Smooth muscle cell (in vitro differentiated cells): Measurements from ENCODE around the gene C1orf116. TPM values are rescaled to one million over a fixed set of nuclear protein-coding genes. Genes with fewer than 3 reads are reported as not detected.

ENCODE experiments used
- DNase-seq: peaks from one replicate; lab custom pipeline; 2025; ENCODE audit not compliant: unreplicated experiment; lab: John Stamatoyannopoulos, UW
- H2AFZ ChIP-seq: fragments of 200-600 bp; sonication (generic); 2 replicates; pipeline ENCODE4 v1.6.0; 2016; ENCODE audit warnings: antibody characterized with exemption, low read depth, mild to moderate bottlenecking
- H3F3A ChIP-seq: fragments of 200-600 bp; sonication (generic); 2 replicates; pipeline ENCODE4 v1.6.0; 2017; ENCODE audit warnings: antibody characterized with exemption, low read depth
- H3K27ac ChIP-seq: fragments of 200-600 bp; sonication (generic); 2 replicates; pipeline ENCODE4 v1.5.1; 2016; ENCODE audit warnings: low read depth, mild to moderate bottlenecking
- H3K27me3 ChIP-seq: fragments of 200-600 bp; sonication (generic); 2 replicates; pipeline ENCODE4 v1.6.1; 2016; ENCODE audit warnings: low read depth, mild to moderate bottlenecking
- H3K36me3 ChIP-seq: fragments of 200-600 bp; sonication (generic); 2 replicates; pipeline ENCODE4 v1.5.1; 2016; ENCODE audit warnings: low read depth
- H3K4me1 ChIP-seq: fragments of 200-600 bp; sonication (generic); 2 replicates; pipeline ENCODE4 v1.5.1; 2016; ENCODE audit warnings: low read depth
- H3K4me2 ChIP-seq: fragments of 200-600 bp; sonication (generic); 2 replicates; pipeline ENCODE4 v1.6.0; 2016; ENCODE audit warnings: mild to moderate bottlenecking
- H3K4me3 ChIP-seq: fragments of 200-600 bp; sonication (generic); 2 replicates; pipeline ENCODE4 v1.5.1; 2016; ENCODE audit warnings: mild to moderate bottlenecking
- H3K79me2 ChIP-seq: fragments of 200-600 bp; sonication (generic); 2 replicates; pipeline ENCODE4 v1.6.0; 2016; ENCODE audit warnings: low read depth, mild to moderate bottlenecking
- H3K9ac ChIP-seq: fragments of 200-600 bp; sonication (generic); 2 replicates; pipeline ENCODE4 v1.6.0; 2016; ENCODE audit warnings: low read depth
- H3K9me3 ChIP-seq: fragments of 200-600 bp; sonication (generic); replicated peaks from 2 replicates; pipeline ENCODE4 v1.5.1; 2016; ENCODE audit warnings: low read depth
- H4K20me1 ChIP-seq: fragments of 200-600 bp; sonication (generic); 2 replicates; pipeline ENCODE4 v1.6.0; 2016; ENCODE audit warnings: low read depth
- WGBS: methylation state at CpG from one replicate; pipeline ENCODE4 v1.1.7; 2016; ENCODE audit warnings: low lambda C conversion rate; 5-methylcytosine and 5-hydroxymethylcytosine counted together
- polyA plus RNA-seq: library from polyadenylated mRNA; unstranded; fragments of >200 nt; fragmentation: Nextera tagmentation; extraction: Ambion mirVana; gene quantifications from 2 replicates; pipeline ENCODE4 v1.2.1, GENCODE V29; 2016
- total RNA-seq: library from RNA; depleted of rRNA; stranded (reverse); fragments of >200 nt; gene quantifications from 2 replicates; pipeline ENCODE4 v1.2.3, GENCODE V29; 2014
- TF ChIP-seq, protein P1 (sequence below): fragments of 200-600 bp; sonication (generic); IDR thresholded peaks from 2 replicates; pipeline ENCODE4 v1.5.1; 2017; ENCODE audit warnings: borderline replicate concordance, mild to moderate bottlenecking, antibody characterized with exemption; ENCODE audit not compliant: insufficient read depth, poor library complexity, severe bottlenecking

The C1orf116 gene
- total RNA-seq (3.2 and 6.0 TPM in 2 replicates), polyA plus RNA-seq (0.14 and 2.7 TPM in 2 replicates)

DNA sequence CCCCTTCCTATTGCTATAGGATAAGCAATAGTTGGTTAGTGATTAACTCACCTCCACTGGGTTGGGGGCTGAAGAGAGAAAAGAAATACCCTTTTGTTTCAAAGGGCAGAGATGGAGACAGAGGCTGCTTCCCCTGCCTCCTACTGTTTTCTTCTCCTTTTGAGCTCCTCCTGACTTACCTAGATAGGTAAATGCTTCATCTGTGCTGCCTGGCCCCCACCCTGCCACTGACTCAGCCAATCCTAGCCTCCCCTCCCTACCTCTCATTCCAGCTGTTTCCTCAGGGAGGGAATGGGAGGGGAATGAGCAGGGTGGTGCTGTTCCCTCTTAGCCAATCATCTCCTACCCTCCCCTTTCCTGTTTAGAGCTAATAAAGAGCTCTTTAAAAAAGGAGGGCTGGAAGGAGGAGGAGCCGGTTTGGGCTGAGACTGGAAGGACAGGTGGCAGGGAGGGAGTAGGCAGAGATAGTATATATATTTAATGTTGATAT, at the start of gene C1orf116:
Gene C1orf116 (minus strand): TSS at position 229 of the 490 bp plus-strand sequence. CDS start 5,158 bp downstream, outside the sequence.
- no peaks in the 10 kb centered on the region for H3F3A ChIP-seq
- H3K9me3 ChIP-seq, result no peaks in the 10 kb centered on the region
- H3K4me2 ChIP-seq, result peak within 1 kb of the TSS; percentile 55
- no peaks in the 10 kb centered on the region for H3K79me2 ChIP-seq
- TF ChIP-seq, protein P1, sequence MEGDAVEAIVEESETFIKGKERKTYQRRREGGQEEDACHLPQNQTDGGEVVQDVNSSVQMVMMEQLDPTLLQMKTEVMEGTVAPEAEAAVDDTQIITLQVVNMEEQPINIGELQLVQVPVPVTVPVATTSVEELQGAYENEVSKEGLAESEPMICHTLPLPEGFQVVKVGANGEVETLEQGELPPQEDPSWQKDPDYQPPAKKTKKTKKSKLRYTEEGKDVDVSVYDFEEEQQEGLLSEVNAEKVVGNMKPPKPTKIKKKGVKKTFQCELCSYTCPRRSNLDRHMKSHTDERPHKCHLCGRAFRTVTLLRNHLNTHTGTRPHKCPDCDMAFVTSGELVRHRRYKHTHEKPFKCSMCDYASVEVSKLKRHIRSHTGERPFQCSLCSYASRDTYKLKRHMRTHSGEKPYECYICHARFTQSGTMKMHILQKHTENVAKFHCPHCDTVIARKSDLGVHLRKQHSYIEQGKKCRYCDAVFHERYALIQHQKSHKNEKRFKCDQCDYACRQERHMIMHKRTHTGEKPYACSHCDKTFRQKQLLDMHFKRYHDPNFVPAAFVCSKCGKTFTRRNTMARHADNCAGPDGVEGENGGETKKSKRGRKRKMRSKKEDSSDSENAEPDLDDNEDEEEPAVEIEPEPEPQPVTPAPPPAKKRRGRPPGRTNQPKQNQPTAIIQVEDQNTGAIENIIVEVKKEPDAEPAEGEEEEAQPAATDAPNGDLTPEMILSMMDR, result no peak
- WGBS, result 24% methylated on average over 1 of the region's 1 CpG
- no peaks in the 10 kb centered on the region for H4K20me1 ChIP-seq
- no peaks in the 10 kb centered on the region for H3K36me3 ChIP-seq
- H3K9ac ChIP-seq, result peak within 1 kb of the TSS; percentile 2
- H2AFZ ChIP-seq, result no peak within 1 kb of the TSS
- no peaks in the 10 kb centered on the region for H3K27me3 ChIP-seq
- H3K27ac ChIP-seq, result peak within 1 kb of the TSS; percentile 68
- DNase-seq, result no peak
- peak within 1 kb of the TSS; percentile 41 for H3K4me3 ChIP-seq
- peaks cover 9% of the 10 kb centered on the region for H3K4me1 ChIP-seq

DNA sequence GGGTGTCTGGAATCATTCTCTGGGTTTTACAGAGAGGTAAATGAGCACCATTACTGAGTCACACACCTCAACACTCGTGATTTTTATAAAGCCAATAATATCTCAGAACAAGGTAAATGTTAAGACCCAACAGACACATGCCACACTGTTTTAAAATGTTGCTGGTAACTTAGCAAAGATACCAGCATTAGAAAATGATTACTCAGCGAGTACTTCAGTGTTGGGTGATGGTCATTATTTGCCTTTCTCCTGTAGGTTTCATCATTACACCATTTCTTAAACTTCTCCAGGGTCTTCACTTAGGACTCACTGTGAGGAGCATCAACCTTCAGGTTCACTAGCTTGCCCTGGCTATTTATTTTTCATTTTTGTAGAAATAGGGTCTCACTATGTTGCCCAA, 49.2 kb upstream of the C1orf116 start:
- no peaks in the 10 kb centered on the region for H3K9me3 ChIP-seq
- TF ChIP-seq, protein P1, result no peak
- H3K27me3 ChIP-seq, result no peaks in the 10 kb centered on the region
- H3K36me3 ChIP-seq, result no peaks in the 10 kb centered on the region
- DNase-seq, result no peak
- H3K4me3 ChIP-seq, result no peak overlapping the region
- no peaks in the 10 kb centered on the region for H3K79me2 ChIP-seq
- no peak overlapping the region for H2AFZ ChIP-seq
- no peaks in the 10 kb centered on the region for H4K20me1 ChIP-seq
- no peak overlapping the region for H3K4me2 ChIP-seq
- no peak overlapping the region for H3K9ac ChIP-seq
- H3F3A ChIP-seq, result peaks cover 7% of the 10 kb centered on the region
- 92% methylated on average over 2 of the region's 2 CpGs for WGBS
- H3K4me1 ChIP-seq, result peaks cover 8% of the 10 kb centered on the region
- H3K27ac ChIP-seq, result no peak overlapping the region

DNA sequence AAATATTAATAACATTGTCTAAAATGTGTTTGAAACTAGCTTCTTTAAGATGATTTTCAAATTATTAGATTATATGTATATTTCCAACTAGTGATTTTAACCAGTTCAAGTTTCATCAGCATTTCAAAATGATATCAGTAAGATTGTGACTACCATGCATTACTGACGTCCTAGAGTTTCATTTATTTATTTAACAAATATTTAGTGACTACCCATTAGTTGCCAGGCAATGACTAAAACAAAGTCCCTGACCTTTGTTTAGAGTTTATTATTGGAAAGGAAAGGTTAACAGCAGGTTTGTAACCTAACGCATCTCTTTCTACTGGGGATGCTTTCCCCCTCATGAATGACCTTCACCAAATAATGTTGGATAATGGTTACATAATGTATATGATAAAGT, 48.5 kb upstream of the C1orf116 start:
- TF ChIP-seq, protein P1, result no peak
- H3K4me1 ChIP-seq, result peaks cover 8% of the 10 kb centered on the region
- H3K79me2 ChIP-seq, result no peaks in the 10 kb centered on the region
- no peak overlapping the region for H3K27ac ChIP-seq
- H3K9me3 ChIP-seq, result no peaks in the 10 kb centered on the region
- 87% methylated on average over 2 of the region's 2 CpGs for WGBS
- H3F3A ChIP-seq, result peaks cover 7% of the 10 kb centered on the region
- H3K4me2 ChIP-seq, result no peak overlapping the region
- H3K36me3 ChIP-seq, result no peaks in the 10 kb centered on the region
- no peak overlapping the region for H2AFZ ChIP-seq
- H3K27me3 ChIP-seq, result no peaks in the 10 kb centered on the region
- no peak for DNase-seq
- H3K4me3 ChIP-seq, result no peak overlapping the region
- no peak overlapping the region for H3K9ac ChIP-seq
- H4K20me1 ChIP-seq, result no peaks in the 10 kb centered on the region

DNA sequence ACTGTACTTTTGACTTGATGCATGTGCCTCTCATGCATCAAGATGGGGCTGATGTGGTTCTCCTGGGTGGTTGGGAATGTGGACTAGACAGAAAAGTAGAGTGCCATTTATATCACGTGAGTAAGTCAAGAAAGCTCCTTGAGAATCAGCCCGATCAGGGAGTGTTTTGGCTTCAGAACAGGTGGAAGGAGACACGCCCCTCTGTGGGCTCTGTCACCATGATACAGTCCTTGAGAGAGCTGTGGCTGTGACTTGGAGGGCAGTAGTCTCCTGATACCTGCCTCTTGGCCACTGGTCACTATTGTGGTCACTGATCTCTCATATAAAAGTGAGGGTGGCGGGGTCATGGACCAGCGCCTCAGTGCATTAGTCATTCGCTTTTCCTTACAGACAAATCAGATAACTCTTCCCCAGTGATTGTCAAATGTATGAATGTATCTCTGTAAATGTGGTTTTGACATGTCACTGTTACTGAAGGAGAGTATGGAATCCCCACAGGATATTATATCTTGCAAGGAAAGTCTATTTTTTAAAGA, 47.2 kb upstream of the C1orf116 start:
- H3K4me2 ChIP-seq, result no peak overlapping the region
- H3K79me2 ChIP-seq, result no peaks in the 10 kb centered on the region
- H2AFZ ChIP-seq, result no peak overlapping the region
- 92% methylated on average over 6 of the region's 6 CpGs for WGBS
- H4K20me1 ChIP-seq, result no peaks in the 10 kb centered on the region
- TF ChIP-seq, protein P1, result no peak
- H3K27ac ChIP-seq, result no peak overlapping the region
- no peaks in the 10 kb centered on the region for H3K9me3 ChIP-seq
- peaks cover 7% of the 10 kb centered on the region for H3F3A ChIP-seq
- H3K4me1 ChIP-seq, result peaks cover 8% of the 10 kb centered on the region
- no peak for DNase-seq
- H3K4me3 ChIP-seq, result no peak overlapping the region
- no peaks in the 10 kb centered on the region for H3K36me3 ChIP-seq
- H3K9ac ChIP-seq, result no peak overlapping the region
- H3K27me3 ChIP-seq, result no peaks in the 10 kb centered on the region
